A549 treated with AZD9567 at 1 μM for 4 hours (cell line): ENCODE measurements around the gene USP34. TPM values are rescaled to one million over a fixed set of nuclear protein-coding genes. Genes with fewer than 3 reads are reported as not detected.

Source experiments
- total RNA-seq: library from RNA; stranded (reverse); fragments of 200-300 nt; extraction: Qiagen RNA extraction; gene quantifications from 5 replicates; pipeline ENCODE4 v1.2.3, GENCODE V29; 2022; ENCODE audit not compliant: insufficient read depth

Gene USP34, protein sequence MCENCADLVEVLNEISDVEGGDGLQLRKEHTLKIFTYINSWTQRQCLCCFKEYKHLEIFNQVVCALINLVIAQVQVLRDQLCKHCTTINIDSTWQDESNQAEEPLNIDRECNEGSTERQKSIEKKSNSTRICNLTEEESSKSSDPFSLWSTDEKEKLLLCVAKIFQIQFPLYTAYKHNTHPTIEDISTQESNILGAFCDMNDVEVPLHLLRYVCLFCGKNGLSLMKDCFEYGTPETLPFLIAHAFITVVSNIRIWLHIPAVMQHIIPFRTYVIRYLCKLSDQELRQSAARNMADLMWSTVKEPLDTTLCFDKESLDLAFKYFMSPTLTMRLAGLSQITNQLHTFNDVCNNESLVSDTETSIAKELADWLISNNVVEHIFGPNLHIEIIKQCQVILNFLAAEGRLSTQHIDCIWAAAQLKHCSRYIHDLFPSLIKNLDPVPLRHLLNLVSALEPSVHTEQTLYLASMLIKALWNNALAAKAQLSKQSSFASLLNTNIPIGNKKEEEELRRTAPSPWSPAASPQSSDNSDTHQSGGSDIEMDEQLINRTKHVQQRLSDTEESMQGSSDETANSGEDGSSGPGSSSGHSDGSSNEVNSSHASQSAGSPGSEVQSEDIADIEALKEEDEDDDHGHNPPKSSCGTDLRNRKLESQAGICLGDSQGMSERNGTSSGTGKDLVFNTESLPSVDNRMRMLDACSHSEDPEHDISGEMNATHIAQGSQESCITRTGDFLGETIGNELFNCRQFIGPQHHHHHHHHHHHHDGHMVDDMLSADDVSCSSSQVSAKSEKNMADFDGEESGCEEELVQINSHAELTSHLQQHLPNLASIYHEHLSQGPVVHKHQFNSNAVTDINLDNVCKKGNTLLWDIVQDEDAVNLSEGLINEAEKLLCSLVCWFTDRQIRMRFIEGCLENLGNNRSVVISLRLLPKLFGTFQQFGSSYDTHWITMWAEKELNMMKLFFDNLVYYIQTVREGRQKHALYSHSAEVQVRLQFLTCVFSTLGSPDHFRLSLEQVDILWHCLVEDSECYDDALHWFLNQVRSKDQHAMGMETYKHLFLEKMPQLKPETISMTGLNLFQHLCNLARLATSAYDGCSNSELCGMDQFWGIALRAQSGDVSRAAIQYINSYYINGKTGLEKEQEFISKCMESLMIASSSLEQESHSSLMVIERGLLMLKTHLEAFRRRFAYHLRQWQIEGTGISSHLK (N-terminal part only)
- total RNA-seq: 46.8 to 62.8 TPM (median 49.2 TPM) in 5 replicates

GRCh38 chr2:61470965-61471904 is at the start of gene USP34:
USP34 (minus strand) TSS chr2:61471087; CDS start chr2:61470692, 395 bp downstream.

GRCh38 chr2:61161888-61162287 is 309.0 kb downstream of the USP34 start, which contains the start of gene C2orf74:
C2orf74 (plus strand) TSS chr2:61162188; CDS start chr2:61162515, 327 bp downstream.

Other genes with a start within 250 kb of the USP34 start
- 96.7 to 131 TPM (median 116 TPM) in 5 replicates for gene XPO1, start 67.3 kb upstream of the USP34 start, total RNA-seq